AG09309 (cell line): ENCODE data around the gene PARD3.

Experiments used
- DNase-seq: peaks from one replicate; pipeline ENCODE4 v3.0.0-alpha.2; 2010; ENCODE audit warnings: low read depth
- H3K4me3 ChIP-seq: 2 replicates; pipeline ENCODE4 v1.5.1; 2011; ENCODE audit warnings: mild to moderate bottlenecking, low read depth, low read length, moderate library complexity; ENCODE audit not compliant: control insufficient read depth
- TF ChIP-seq, protein P1 (sequence below): IDR thresholded peaks from 2 replicates; pipeline ENCODE4 v1.5.1; 2011; ENCODE audit warnings: mild to moderate bottlenecking, low read depth, low read length, inconsistent platforms; ENCODE audit not compliant: insufficient read depth, control insufficient read depth; ENCODE audit errors: missing control alignments

Gene PARD3

GRCh38 chr10:34298346-34298818, 516.7 kb downstream of the PARD3 start:
- DNase-seq: no peak
- TF ChIP-seq, protein P1, sequence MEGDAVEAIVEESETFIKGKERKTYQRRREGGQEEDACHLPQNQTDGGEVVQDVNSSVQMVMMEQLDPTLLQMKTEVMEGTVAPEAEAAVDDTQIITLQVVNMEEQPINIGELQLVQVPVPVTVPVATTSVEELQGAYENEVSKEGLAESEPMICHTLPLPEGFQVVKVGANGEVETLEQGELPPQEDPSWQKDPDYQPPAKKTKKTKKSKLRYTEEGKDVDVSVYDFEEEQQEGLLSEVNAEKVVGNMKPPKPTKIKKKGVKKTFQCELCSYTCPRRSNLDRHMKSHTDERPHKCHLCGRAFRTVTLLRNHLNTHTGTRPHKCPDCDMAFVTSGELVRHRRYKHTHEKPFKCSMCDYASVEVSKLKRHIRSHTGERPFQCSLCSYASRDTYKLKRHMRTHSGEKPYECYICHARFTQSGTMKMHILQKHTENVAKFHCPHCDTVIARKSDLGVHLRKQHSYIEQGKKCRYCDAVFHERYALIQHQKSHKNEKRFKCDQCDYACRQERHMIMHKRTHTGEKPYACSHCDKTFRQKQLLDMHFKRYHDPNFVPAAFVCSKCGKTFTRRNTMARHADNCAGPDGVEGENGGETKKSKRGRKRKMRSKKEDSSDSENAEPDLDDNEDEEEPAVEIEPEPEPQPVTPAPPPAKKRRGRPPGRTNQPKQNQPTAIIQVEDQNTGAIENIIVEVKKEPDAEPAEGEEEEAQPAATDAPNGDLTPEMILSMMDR: no peak
- H3K4me3 ChIP-seq: no peak overlapping the region

DNA sequence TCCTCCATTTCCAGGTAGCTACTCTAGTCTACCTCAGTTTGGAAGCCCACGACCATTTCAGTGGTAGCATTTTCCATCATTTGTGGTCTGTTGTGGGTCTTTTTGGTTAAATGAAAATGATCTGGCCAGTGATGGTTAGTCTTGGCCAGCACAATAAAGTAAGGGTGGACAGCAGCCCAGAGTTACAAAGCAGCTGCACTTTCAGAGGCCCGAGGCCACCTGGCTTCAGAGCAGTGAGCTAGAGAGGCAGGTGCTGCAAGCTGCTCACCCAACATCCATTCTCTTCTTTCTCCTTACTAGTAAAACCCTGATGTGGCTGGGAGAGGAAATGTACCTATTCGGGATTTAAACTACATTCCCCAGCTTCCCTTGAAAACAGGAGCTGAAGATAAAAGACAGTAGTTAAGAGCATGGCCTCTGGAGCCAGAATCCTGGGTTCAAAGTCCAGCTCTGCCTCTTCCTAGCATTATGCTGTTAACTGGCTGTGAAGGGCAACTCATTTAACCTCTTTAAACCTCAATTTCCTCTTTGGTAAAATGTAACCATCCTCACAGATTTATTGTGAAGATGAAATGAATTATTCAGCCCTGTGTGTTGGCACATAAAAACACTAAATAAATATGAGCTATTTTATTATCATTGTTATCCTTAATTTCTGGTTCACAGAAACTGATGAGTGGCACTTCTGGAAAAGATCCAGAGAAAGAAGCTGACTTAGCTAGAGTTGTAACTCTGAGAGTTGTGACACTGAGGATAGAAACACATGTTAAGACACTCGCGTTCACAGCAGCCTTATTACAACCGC, 517.4 kb downstream of the PARD3 start:
- TF ChIP-seq, protein P1: no peak
- H3K4me3 ChIP-seq: no peak overlapping the region
- DNase-seq: no peak

GRCh38 chr10:34295142-34295548, 520.0 kb downstream of the PARD3 start:
- no peak for DNase-seq
- TF ChIP-seq, protein P1: no peak
- no peak overlapping the region for H3K4me3 ChIP-seq

GRCh38 chr10:34294137-34294536, 521.0 kb downstream of the PARD3 start:
- TF ChIP-seq, protein P1: no peak
- DNase-seq: no peak
- H3K4me3 ChIP-seq: no peak overlapping the region

DNA sequence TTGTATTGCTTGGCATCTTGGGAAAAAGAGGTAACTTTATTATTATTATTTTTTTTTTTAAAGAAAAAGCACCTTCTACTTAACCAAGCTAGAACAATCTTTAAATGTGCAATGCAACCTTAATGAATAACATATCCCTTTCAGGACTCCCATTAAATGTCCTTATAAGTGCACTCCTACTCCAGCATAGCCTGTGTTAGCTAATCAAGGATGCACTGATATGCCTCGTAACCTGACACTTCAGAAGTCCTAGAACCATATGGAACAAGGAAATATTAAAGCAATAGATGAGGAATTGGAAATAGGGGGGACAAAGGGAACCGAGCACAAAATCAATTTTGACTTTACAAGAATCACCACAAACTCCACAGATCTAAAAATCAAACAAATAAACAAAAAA, 522.4 kb downstream of the PARD3 start:
- TF ChIP-seq, protein P1: no peak
- no peak for DNase-seq
- H3K4me3 ChIP-seq: no peak overlapping the region

DNA sequence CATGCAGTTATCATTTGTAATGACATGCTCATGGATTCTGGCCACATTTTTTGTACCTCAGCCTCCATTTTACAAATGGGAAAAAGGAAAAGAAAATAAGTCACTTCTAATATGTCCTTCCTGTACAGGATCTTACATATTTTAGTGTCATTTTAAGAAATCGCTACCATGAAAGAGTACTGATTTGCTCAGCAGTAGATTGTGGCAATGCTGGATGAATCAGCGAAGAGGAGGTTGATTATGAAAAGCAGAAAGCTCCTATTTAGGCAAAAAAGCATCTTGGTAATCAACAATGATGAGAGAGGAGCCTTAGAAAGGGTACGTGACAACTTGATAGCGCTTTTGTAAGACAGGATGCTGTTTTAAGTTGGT, 522.9 kb downstream of the PARD3 start:
- no peak overlapping the region for H3K4me3 ChIP-seq
- TF ChIP-seq, protein P1: no peak
- no peak for DNase-seq
